Astrocyte of the spinal cord (primary cell): Measurements from ENCODE around the gene PERM1.
A peak's percentile ranks its signal among the peaks of the same experiment; 100 is the strongest.

Experiments
- DNase-seq: peaks from one replicate; pipeline ENCODE4 v3.0.0; 2011; ENCODE audit warnings: low read depth, low spot score
- H3K4me3 ChIP-seq: 2 replicates; pipeline ENCODE4 v1.5.1; 2011; ENCODE audit warnings: low read depth, mild to moderate bottlenecking, low read length, moderate library complexity
- CTCF ChIP-seq: IDR thresholded peaks from 2 replicates; pipeline ENCODE4 v1.5.1; 2012; ENCODE audit warnings: low read depth, mild to moderate bottlenecking, low read length, inconsistent platforms
- in situ Hi-C: cut with HindIII; loops from 2 replicates; pipeline ENCODE4 v1.10.0; 2017; ENCODE audit warnings: low sequenced_read_pairs

Gene PERM1

DNA sequence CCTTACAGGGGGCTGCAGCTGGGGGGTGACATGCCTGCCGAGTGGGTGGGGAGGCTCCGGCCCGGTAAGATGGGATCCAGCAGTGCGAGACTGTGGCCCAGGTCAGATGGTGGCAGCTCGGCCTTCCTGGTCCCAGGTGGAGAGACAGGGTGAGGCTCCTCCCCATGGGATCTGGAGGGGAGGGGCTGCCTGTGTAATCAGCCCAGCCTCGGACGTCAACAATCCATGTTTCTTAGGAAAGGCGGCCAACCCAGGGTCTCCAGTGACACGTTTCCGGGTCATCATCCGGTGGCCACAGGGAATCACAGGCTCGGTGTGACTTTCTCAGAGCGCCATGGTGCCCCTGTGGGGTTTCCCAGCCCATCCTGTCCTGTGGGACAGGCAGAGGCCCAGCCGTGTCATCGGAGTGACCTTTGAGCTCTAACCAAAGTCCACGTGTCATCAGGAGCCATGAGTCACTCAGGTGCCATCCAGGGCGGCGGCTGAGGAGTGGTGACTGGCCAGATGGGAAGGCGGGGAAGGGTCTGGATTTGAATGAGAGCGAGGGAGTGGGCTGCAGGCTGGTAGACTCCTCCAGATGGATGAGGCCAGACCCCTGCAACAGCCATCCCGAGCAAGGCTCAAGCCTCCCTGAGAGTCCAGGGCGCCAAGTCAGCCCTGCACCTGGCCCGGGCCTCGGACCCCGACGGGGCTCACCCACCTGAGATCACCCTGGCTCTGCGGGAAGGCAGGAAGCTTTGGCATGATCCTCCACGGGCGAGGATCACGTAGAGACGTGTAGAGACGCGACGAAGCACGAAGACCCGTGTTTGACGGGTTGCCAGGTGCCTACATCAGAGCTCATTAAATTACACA, 24.6 kb upstream of the PERM1 start:
- TF ChIP-seq CTCF = no peak
- DNase-seq = no peak
- no peak overlapping the region for H3K4me3 ChIP-seq
- in situ Hi-C loops = no loop called here

DNA sequence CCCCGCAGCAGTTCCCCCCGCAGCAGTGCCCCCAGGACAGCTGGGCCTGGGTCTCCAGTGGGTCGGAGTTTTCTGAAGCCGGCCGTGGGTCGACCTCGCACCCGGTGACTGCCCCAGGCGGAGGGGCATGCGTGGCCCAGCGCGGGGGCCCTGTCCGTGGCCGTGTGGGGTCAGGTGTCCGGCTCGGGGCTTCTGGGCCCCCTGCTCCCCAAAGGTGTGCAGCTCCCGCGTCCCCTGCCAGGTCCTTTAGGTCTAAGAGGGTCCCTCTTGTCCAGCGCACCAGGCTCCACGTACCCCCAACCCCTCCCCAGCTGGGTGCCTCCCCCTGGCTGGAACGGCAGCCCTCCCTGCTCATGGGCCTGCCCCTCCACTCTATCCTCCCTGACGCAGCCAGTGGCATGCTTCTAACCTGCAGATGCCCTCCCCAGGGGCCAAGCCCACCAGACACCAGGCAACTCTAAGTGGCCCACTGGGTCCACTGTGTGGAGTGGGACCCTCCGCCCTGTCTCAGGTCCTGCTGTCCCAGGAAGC, 23.9 kb upstream of the PERM1 start:
- H3K4me3 ChIP-seq = no peak overlapping the region
- TF ChIP-seq CTCF = no peak
- in situ Hi-C loops = no loop called here
- DNase-seq = no peak

- in situ Hi-C loops = no loop called here
- DNase-seq = peak; percentile 35
Observed at GRCh38 chr1:1004780-1005697, 23.1 kb upstream of the PERM1 start.

GRCh38 chr1:1004420-1004779, 22.5 kb upstream of the PERM1 start:
- in situ Hi-C loops = no loop called here

More at GRCh38 chr1:1004780-1005697, 23.1 kb upstream of the PERM1 start:
- H3K4me3 ChIP-seq = no peak overlapping the region
- no peak for TF ChIP-seq CTCF

GRCh38 chr1:1003618-1004419, 21.9 kb upstream of the PERM1 start:
- no peak for TF ChIP-seq CTCF

More at GRCh38 chr1:1004420-1004779, 22.5 kb upstream of the PERM1 start:
- no peak overlapping the region for H3K4me3 ChIP-seq
- no peak for DNase-seq
- no peak for TF ChIP-seq CTCF

More at GRCh38 chr1:1003618-1004419, 21.9 kb upstream of the PERM1 start:
- in situ Hi-C loops = no loop called here
- DNase-seq = no peak
- no peak overlapping the region for H3K4me3 ChIP-seq
